HCT116 (cell line): Measurements from ENCODE around the gene AAMDC. TPM values are rescaled to one million over a fixed set of nuclear protein-coding genes. Genes with fewer than 3 reads are reported as not detected.
"Not testable (repeated sequence)": the region's sequence is repeated elsewhere in the genome, so short reads cannot be mapped to it uniquely, and the experiment has no call there.

Source experiments
- ATAC-seq: fragments of 200-7000 bp; cut with Tn5 transposase; 2 replicates; pipeline ENCODE4 v1.9.1; 2020; ENCODE audit warnings: mild to moderate bottlenecking, moderate library complexity
- BruUV-seq: library from RNA; stranded (reverse); fragments of 400-500 nt; replicated peaks from 2 replicates; lab custom pipeline; 2021; lab: Mats Ljungman, UMichigan
- CTCF ChIA-PET: fragments of 300-600 bp; sonication (Branson Sonifier 250); formaldehyde crosslinking; loops from one replicate; lab custom pipeline; 2021; ENCODE audit warnings: antibody characterized with exemption; lab: Charles Lee
- POLR2A ChIA-PET: fragments of 300-600, 350-600 bp; sonication (Branson Sonifier 250); formaldehyde crosslinking; loops from one replicate; lab custom pipeline; 2021; ENCODE audit warnings: antibody characterized with exemption; lab: Charles Lee
- RAD21 ChIA-PET, 2 experiments: fragments of 300-600 bp; sonication (Branson Sonifier 250); formaldehyde crosslinking; loops; one replicate each; lab custom pipeline; 2023; ENCODE audit warnings: low total read pairs in 2 of 2; ENCODE audit not compliant: uncharacterized antibody in 2 of 2, unreplicated experiment in 2 of 2, low non-redundant PET in 1 of 2; lab: Charles Lee
- DNase-seq: peaks from one replicate; pipeline ENCODE4 v3.0.0-alpha.2; 2010; ENCODE audit warnings: low read depth, low spot score
- H2AFZ ChIP-seq: fragments of 200-600 bp; shearing (Covaris generic), sonication (generic); 2 replicates; pipeline ENCODE4 v1.6.1; 2017; ENCODE audit warnings: low read depth, mixed run types, mixed read lengths, antibody characterized with exemption, low read length; ENCODE audit not compliant: poor library complexity, severe bottlenecking
- H3K27ac ChIP-seq: 2 replicates; pipeline ENCODE4 v1.5.1; 2012; ENCODE audit warnings: low read depth, low read length
- H3K27me3 ChIP-seq: fragments of 200-600 bp; sonication (generic); 2 replicates; pipeline ENCODE4 v1.6.1; 2016; ENCODE audit warnings: mixed run types, low read length, mixed read lengths; ENCODE audit not compliant: insufficient read depth
- H3K36me3 ChIP-seq, 2 experiments: fragments of 200-500 bp in 1 of 2; fragments of 200-600 bp in 1 of 2; sonication (Bioruptor generic) in 1 of 2; sonication (generic) in 1 of 2; 2 replicates each; pipeline versions ENCODE4 v1.5.1 to v1.6.1; 2014 to 2016; ENCODE audit warnings: low read length in 2 of 2, inconsistent platforms in 1 of 2, mixed read lengths in 1 of 2, mixed run types in 1 of 2; ENCODE audit not compliant: insufficient read depth in 2 of 2, control insufficient read depth in 1 of 2
- H3K4me1 ChIP-seq, 2 experiments: fragments of 200-600 bp in 1 of 2; sonication (generic) in 1 of 2; 2 replicates each; pipeline versions ENCODE4 v1.5.1 to v1.6.1; 2012 to 2017; ENCODE audit warnings: low read length in 2 of 2, inconsistent platforms in 1 of 2, mild to moderate bottlenecking in 1 of 2, mixed read lengths in 1 of 2, mixed run types in 1 of 2, moderate library complexity in 1 of 2; ENCODE audit not compliant: insufficient read depth in 2 of 2, control insufficient read depth in 1 of 2
- H3K4me2 ChIP-seq: fragments of 200-600 bp; sonication (generic); 2 replicates; pipeline ENCODE4 v1.6.1; 2017; ENCODE audit warnings: mixed run types, low read length, mixed read lengths
- H3K4me3 ChIP-seq, 2 experiments: fragments of 200-600 bp in 1 of 2; sonication (generic) in 1 of 2; replicated peaks in 1 of 2; 2 replicates each; pipeline ENCODE4 v1.5.1; 2011 to 2016; ENCODE audit warnings: low read length in 2 of 2, control low read depth in 1 of 2, low read depth in 1 of 2, mild to moderate bottlenecking in 1 of 2, mixed read lengths in 1 of 2, mixed run types in 1 of 2
- H3K79me2 ChIP-seq: fragments of 200-600 bp; sonication (generic); 2 replicates; pipeline ENCODE4 v1.6.1; 2017; ENCODE audit warnings: mild to moderate bottlenecking, mixed run types, low read length, moderate library complexity, mixed read lengths; ENCODE audit not compliant: insufficient read depth
- H3K9ac ChIP-seq: fragments of 200-600 bp; sonication (generic); 2 replicates; pipeline ENCODE4 v1.6.1; 2016; ENCODE audit warnings: low read length, mixed read lengths
- H3K9me2 ChIP-seq: fragments of 200-600 bp; sonication (generic), shearing (Covaris generic); 2 replicates; pipeline ENCODE4 v1.6.1; 2017; ENCODE audit warnings: mixed run types, mild to moderate bottlenecking, moderate library complexity; ENCODE audit not compliant: insufficient read depth
- H3K9me3 ChIP-seq, 2 experiments: fragments of 200-500 bp in 1 of 2; fragments of 200-600 bp in 1 of 2; sonication (Bioruptor generic) in 1 of 2; sonication (generic) in 1 of 2; 2 replicates each; pipeline ENCODE4 v1.6.1; 2014 to 2017; ENCODE audit warnings: low read length in 2 of 2, mixed read lengths in 2 of 2, inconsistent platforms in 1 of 2, low read depth in 1 of 2, mild to moderate bottlenecking in 1 of 2, mixed run types in 1 of 2, moderate library complexity in 1 of 2; ENCODE audit not compliant: control insufficient read depth in 1 of 2, insufficient read depth in 1 of 2
- H4K20me1 ChIP-seq: fragments of 200-600 bp; sonication (generic), shearing (Covaris generic); 2 replicates; pipeline ENCODE4 v1.6.1; 2017; ENCODE audit warnings: mixed run types, mild to moderate bottlenecking, moderate library complexity; ENCODE audit not compliant: insufficient read depth
- CBX3 ChIP-seq: IDR thresholded peaks from 2 replicates; pipeline ENCODE4 v1.6.1; 2012; ENCODE audit warnings: low read depth
- ELF1 ChIP-seq: IDR thresholded peaks from 2 replicates; pipeline ENCODE4 v1.6.1; 2012; ENCODE audit warnings: low read depth, borderline replicate concordance
- FOSL1 ChIP-seq: IDR thresholded peaks from 2 replicates; pipeline ENCODE4 v1.6.1; 2012; ENCODE audit warnings: low read depth
- JUND ChIP-seq: IDR thresholded peaks from 2 replicates; pipeline ENCODE4 v1.6.1; 2012
- MAX ChIP-seq: IDR thresholded peaks from 2 replicates; pipeline ENCODE4 v1.6.1; 2012
- POLR2A ChIP-seq: IDR thresholded peaks from 2 replicates; pipeline ENCODE4 v1.7.0; 2011; ENCODE audit warnings: borderline replicate concordance; ENCODE audit not compliant: insufficient read depth, insufficient read length; ENCODE audit errors: extremely low read depth
- POLR2AphosphoS5 ChIP-seq: IDR thresholded peaks from 2 replicates; pipeline ENCODE4 v1.6.1; 2011; ENCODE audit warnings: mild to moderate bottlenecking, low read depth, low read length, moderate library complexity
- RAD21 ChIP-seq: IDR thresholded peaks from 2 replicates; pipeline ENCODE4 v1.6.1; 2012; ENCODE audit warnings: low read depth, mild to moderate bottlenecking
- SIN3A ChIP-seq: IDR thresholded peaks from 2 replicates; pipeline ENCODE4 v1.6.1; 2012; ENCODE audit warnings: low read depth
- SP1 ChIP-seq: IDR thresholded peaks from 2 replicates; pipeline ENCODE4 v1.6.1; 2012; ENCODE audit warnings: low read depth
- TCF7L2 ChIP-seq: IDR thresholded peaks from 2 replicates; pipeline ENCODE4 v1.7.0; 2011; ENCODE audit warnings: borderline replicate concordance, inconsistent platforms; ENCODE audit not compliant: insufficient read depth, insufficient read length; ENCODE audit errors: extremely low read depth
- ZFX ChIP-seq: fragments of 450-650 bp; IDR thresholded peaks from 2 replicates; pipeline ENCODE4 v1.6.1; 2017
- intact Hi-C: fragments of 100-400 bp; cut with micrococcal nuclease; formaldehyde crosslinking; loops from 2 replicates; pipeline ENCODE4 v1.10.0; 2022
- total RNA-seq: library from RNA; stranded (reverse); gene quantifications from one replicate; pipeline ENCODE4 v1.2.1, GENCODE V29; 2021; ENCODE audit not compliant: unreplicated experiment
- TF ChIP-seq, protein P1 (sequence below): IDR thresholded peaks from 2 replicates; pipeline ENCODE4 v1.6.1; 2012

AAMDC gene
- total RNA-seq, 1 experiment from 2014 or later = 11.2 TPM

DNA sequence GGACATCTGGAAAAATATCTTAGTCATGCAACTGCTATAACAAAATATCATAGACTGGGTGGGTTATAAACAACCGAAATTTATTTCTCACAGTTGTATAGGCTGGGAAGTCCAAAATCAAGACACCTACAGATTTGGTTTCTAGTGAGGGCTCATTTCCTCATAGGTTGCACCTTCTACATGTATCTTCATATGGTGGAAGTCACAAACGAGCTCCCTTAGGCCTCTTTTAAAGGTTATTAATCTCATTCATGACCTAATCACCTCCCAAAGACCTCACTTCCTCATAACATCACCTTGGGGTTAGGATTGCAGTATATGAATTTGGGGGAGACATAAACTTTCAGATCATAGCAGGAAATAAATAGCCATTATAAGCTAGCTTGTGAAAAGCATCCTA lies 88.3 kb downstream of the AAMDC start:
- H3K9me3 ChIP-seq = no peaks in the 10 kb centered on the region
- no peaks in the 10 kb centered on the region for H3K27me3 ChIP-seq
- ChIA-PET CTCF (no interaction called here), RAD21 (no interaction called here), POLR2A (no interaction called here)
- H2AFZ ChIP-seq = no peak overlapping the region
- ATAC-seq (no peak), DNase-seq (no peak)
- H3K36me3 ChIP-seq = peaks cover 0 to 4% of the 10 kb centered on the region in 2 experiments; a peak in 1 of 4 replicates
- H3K4me3 ChIP-seq = no peak overlapping the region
- intact Hi-C loops = no loop called here
- H3K4me2 ChIP-seq = no peak overlapping the region
- TF ChIP-seq RAD21 = no peak
- no peak for TF ChIP-seq ELF1
- TF ChIP-seq POLR2A = no peak
- TF ChIP-seq ZFX = no peak
- no peak for TF ChIP-seq POLR2AphosphoS5
- no peak for TF ChIP-seq TCF7L2
- no peak for TF ChIP-seq SP1
- TF ChIP-seq JUND = no peak
- TF ChIP-seq MAX = no peak
- no peak for TF ChIP-seq CBX3
- TF ChIP-seq, protein P1, sequence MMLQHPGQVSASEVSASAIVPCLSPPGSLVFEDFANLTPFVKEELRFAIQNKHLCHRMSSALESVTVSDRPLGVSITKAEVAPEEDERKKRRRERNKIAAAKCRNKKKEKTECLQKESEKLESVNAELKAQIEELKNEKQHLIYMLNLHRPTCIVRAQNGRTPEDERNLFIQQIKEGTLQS = no peak
- TF ChIP-seq FOSL1 = no peak
- no peak for TF ChIP-seq SIN3A
- H4K20me1 ChIP-seq = no peaks in the 10 kb centered on the region
- H3K9me2 ChIP-seq = no peaks in the 10 kb centered on the region
- H3K79me2 ChIP-seq = no peaks in the 10 kb centered on the region
- no peak overlapping the region for H3K9ac ChIP-seq
- H3K27ac ChIP-seq = no peak overlapping the region
- H3K4me1 ChIP-seq = no peaks in the 10 kb centered on the region; a peak in 1 of 4 replicates
- no TSS peak for BruUV-seq

GRCh38 chr11:77910828-77911227 lies 89.9 kb downstream of the AAMDC start:
- H3K27me3 ChIP-seq, H3K79me2 ChIP-seq, BruUV-seq, ATAC-seq, H2AFZ ChIP-seq, H3K9ac ChIP-seq, H3K27ac ChIP-seq, DNase-seq, RAD21 ChIA-PET, H3K4me2 ChIP-seq, intact Hi-C loops, H4K20me1 ChIP-seq, POLR2A ChIA-PET, H3K9me3 ChIP-seq, H3K9me2 ChIP-seq, CTCF ChIA-PET, H3K36me3 ChIP-seq, H3K4me3 ChIP-seq, H3K4me1 ChIP-seq: not testable (repeated sequence)

- H3K9me3 ChIP-seq, H3K9me2 ChIP-seq, H2AFZ ChIP-seq, H3K27me3 ChIP-seq, H3K4me1 ChIP-seq, BruUV-seq, H3K4me3 ChIP-seq, H3K27ac ChIP-seq, H3K4me2 ChIP-seq, H4K20me1 ChIP-seq, CTCF ChIA-PET, H3K36me3 ChIP-seq, RAD21 ChIA-PET, intact Hi-C loops, DNase-seq, H3K79me2 ChIP-seq, H3K9ac ChIP-seq, POLR2A ChIA-PET: not testable (repeated sequence)
- peak; percentile 11; the same call in 1 of the 2 replicates for ATAC-seq
Observed at GRCh38 chr11:77913608-77914306, 92.8 kb downstream of the AAMDC start.
